RCC 7860 (cell line): ENCODE measurements around the gene IGDCC3.

ENCODE experiments used
- DNase-seq: peaks from one replicate; pipeline ENCODE4 v3.0.0-alpha.2; 2015; ENCODE audit warnings: low spot score
- FAIRE-seq: peaks from 2 replicates; lab custom pipeline; 2012; peaks lifted over from hg19 to GRCh38; lab: Jason Lieb, UNC

IGDCC3 gene

DNA sequence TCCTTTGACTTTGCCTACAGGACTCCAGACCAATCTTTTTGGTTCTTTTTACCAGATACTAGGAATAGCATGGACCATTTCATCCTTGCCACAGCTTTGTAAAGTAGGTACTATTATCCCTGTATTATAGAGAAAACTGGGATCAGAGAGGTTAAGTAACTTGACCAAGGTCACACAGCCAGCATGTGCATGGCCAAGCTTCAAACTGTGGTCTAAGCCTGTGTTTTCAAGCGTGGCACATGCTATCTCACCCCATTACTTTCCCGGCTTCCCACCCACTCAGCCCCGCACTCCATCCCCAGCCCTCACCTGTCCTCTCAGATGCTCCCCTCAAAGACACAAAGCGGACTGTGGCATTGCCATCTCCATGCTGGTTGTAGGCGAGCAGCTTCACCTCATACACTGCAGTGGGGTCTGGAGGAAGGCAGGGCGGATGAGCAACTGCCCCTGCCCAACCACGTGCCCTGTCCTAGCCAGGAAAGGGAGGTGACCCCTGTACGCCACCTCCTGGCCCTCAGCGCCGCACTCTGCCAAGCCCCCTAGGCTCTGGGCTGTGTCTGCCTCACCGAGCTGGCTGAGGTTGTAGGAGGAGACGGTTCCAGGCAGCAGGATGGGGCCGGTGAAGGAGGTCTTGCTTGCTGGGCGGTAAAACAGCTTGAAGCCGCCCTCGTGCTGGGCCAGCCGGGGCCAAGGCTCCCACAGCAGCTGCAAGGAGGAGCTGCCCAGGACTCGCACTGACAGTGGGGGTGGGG is 47.6 kb downstream of the IGDCC3 start:
- no peak for DNase-seq

GRCh38 chr15:65329288-65329983 is 48.4 kb downstream of the IGDCC3 start:
- FAIRE-seq (no peak), DNase-seq (no peak)

More for the DNA sequence above, 47.6 kb downstream of the IGDCC3 start:
- no peak for FAIRE-seq

- FAIRE-seq (no peak), DNase-seq (no peak)
Observed at GRCh38 chr15:65328506-65329287, 49.1 kb downstream of the IGDCC3 start.

DNA sequence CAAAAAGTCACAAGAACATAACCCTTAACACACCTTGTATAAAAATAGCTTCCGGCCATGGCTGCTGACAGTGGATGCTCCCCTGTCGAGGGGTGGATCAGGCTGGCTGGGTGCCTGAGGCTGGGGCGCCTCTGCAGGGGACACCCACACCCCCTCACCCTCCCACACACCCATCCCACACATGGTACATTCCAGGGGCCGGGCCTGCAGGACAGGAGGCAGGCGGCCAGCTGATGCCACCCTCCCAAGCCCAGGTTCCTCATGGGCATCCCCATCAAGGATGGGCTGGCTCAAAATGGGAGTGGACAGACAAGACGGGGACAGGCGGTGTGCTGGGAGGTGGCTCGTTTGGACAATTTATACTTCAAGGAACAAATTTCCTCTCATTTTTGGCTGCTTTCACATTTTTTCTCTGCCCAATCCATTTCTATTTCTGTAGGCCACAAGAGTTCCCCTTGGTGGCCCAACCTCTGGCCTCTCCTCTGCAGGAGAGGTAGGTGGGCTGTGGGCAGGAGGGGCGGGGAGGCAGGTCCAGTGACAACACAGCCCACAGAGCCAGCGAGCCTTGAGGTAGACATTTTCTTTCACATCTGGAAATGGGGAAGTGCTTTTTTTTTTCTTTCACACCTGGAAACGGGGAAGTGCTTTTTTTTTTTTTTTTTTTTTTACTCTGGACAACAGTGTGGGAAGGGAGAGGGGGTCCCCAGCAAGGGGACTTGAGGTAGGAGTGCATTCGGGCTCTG is 50.0 kb downstream of the IGDCC3 start:
- DNase-seq (no peak), FAIRE-seq (no peak)

DNA sequence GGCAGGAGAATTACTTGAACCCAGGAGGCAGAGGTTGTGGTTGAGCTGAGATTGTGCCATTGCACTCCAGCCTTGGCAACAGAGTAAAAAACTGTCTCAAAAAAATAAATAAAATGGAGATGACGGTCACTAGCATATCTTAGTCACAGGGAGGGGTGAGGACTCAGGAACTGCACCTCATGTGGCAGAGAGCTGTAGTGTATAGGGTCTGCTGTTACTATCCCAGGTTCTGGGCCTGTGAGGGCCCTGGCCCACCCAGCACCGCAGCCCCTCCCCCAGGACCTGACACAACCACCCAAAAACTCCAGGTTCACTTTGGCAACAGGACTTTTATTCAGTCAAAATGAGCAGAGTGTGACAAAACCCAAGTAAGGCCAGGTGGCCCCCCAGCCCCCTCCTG is 51.0 kb downstream of the IGDCC3 start:
- DNase-seq: no peak
- no peak for FAIRE-seq

GRCh38 chr15:65326117-65326526 is 51.7 kb downstream of the IGDCC3 start:
- DNase-seq (no peak), FAIRE-seq (no peak)

- DNase-seq (no peak), FAIRE-seq (no peak)
Observed at GRCh38 chr15:65323071-65323511, 54.7 kb downstream of the IGDCC3 start.

GRCh38 chr15:65318870-65319356 is 58.9 kb downstream of the IGDCC3 start:
- FAIRE-seq: no peak
- peak; percentile 53 for DNase-seq

DNA sequence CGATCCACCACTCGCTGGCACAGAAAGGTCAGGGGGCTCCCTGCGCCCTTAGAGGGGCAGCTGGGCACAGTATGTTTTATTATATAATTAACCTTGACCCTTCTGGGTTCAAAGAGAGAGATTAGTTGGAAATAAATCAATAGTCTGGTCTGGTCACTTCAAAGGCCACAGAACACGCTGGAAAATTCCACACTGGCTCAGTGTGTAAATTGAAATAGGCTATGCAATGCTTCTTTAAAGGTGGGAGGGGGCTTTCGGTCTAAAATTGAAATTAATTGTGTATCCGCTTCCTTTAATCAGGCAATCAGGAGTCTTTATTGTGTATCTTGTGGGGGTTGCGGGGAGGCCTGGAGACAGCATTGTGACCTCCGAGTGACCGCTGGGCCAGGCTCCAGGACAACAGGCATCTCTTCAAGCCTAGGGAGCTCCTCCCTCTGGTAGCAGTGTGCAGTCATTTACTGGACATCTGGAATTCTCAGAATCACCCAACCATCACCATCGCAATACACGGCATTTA is 65.3 kb downstream of the IGDCC3 start:
- DNase-seq (no peak), FAIRE-seq (no peak)

- DNase-seq (no peak), FAIRE-seq (no peak)
Observed at GRCh38 chr15:65311760-65312159, 66.0 kb downstream of the IGDCC3 start.

DNA sequence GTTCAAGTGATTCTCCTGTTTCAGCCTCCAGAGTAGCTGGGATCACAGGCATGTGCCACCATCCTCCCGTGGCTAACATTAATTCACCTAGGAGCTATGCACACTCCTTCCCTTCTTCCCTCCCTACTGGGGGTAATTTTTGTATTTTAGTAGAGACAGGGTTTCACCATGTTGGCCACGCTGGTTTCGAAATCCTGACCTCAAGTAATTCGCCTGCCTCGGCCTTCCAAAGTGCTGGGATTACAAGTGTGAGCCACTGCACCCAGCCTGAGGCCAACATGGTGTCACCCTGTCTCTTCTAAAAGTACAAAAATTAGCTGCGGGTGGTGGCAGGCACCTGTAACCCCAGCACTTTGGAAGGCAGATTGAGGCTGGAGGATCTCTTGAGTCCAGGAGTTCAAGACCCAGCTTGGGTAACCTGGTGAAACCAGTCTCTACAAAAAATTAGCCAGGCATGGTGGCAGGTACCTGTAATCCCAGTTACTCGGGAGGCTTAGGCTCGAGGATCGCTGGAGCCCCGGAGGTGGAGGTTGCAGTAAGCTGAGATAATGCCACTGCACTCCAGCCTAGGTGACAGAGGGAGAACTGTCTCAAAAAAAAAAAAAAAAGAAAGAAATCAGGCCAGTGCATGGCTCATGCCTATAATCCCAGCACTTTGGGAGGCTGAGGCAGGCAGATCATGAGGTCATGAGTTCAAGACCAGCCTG is 67.2 kb downstream of the IGDCC3 start:
- DNase-seq: no peak
- no peak for FAIRE-seq

GRCh38 chr15:65309882-65310418 is 67.9 kb downstream of the IGDCC3 start:
- no peak for FAIRE-seq
- no peak for DNase-seq

- DNase-seq: no peak
Observed at GRCh38 chr15:65307978-65308377, 69.8 kb downstream of the IGDCC3 start.

DNA sequence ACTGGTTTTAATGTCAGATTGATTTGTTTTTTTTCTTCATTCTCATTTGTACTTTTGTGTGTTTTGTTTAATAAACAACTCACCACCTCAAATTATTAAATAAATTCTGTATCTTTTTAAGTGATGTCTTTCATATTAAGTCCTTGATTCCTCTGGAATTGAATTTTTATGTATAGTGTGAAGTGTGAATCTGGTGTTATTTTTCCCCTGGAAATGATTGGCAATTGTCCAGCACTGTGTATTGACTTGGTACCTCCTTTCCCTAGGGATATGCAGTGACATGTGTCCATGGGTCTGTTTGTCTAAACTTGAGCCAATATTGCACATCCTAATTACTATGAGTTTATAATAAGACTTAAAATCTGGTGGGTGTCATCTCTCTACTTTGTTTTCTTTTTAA is 71.3 kb downstream of the IGDCC3 start:
- no peak for DNase-seq
- no peak for FAIRE-seq

More at GRCh38 chr15:65307978-65308377, 69.8 kb downstream of the IGDCC3 start:
- FAIRE-seq: no peak

DNA sequence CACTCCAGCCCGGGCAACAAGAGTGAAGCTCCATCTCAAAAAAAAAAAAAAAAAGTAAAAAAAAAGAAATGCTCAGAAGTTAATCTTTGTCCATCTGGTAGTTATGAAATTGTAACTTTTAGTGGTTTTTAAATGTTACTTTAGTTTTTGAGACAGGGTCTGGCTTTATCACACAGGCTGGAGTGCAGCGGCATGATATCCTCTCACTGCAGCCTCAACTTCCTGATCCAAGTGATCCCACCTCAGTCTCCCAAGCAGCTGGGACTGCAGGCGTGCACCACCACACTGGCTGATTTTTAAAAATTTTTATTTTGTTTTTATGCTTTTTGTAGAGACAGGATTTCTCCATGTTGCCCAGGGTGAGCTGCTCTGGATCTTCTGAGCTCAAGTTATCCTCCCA is 72.0 kb downstream of the IGDCC3 start:
- DNase-seq (peak; percentile 46), FAIRE-seq (no peak)

DNA sequence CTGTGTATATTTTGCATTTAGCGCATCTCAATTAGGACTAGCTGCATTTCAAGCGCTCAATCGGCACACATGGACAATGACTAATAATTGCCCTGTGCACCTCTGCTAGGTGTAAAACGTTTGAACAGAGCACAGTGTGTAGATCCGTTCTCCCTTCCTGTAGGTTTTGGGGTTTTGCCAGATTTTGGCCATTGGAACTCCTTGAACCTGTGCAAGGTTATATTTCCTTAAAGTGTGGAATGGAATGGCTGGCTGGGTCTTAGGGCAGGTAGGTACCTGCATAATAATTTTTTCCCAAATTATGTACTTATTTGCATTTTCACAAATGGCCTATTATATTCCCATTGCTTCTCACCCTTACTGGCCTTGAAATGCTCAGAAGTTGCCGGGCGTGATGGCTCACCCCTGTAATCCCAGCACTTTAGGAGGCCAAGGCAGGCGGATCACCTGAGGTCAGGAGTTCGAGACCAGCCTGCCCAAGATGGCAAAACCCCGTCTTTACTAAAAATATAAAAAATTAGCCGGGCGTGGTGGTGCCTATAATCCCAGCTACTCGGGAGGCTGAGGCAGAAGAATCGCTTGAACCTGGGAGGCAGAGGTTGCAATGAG is 72.5 kb downstream of the IGDCC3 start:
- FAIRE-seq: no peak

DNA sequence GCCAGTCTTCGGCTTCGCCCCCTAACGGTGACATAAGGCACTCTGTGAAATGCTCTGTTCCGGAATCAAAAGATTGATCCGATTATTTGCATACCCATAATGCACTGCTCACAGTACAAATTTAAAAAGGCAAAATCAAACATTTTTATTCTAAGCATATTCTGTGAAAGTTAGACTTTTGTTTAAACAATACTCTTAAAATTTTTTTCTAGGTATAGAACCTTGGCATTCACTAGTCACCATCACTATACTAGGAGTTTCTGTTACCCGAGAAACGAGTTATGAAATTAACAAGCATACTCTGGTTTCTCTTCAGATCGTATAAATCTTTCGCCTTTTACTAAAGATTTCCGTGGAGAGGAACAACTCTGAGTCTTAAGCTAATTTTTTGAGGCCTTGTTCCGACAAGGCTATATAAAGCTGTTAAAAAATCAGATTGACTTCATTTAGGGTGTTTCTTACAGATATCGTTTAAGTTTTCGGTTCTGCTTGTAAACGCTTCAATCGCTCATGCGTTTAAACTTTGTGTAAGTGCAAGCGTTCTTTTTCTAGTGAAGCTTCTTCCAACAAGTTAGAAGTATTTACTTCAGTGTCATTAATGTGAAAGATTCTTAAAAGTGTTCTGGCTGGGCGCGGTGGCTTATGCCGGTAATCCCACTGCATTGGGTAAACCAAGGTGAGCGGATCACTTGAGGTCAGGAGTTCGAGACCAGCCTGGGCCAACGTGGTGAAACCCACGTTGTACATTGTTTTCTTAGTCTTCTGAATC is 73.2 kb downstream of the IGDCC3 start, which contains the start of gene RNU5B-1:
RNU5B-1 (plus strand) TSS at position 297 of the 769 bp plus-strand sequence.
- peak; percentile 100 for DNase-seq
- peak; percentile 86 for FAIRE-seq

More for the DNA sequence above, 72.5 kb downstream of the IGDCC3 start:
- no peak for DNase-seq
